CD4-positive, alpha-beta T cell (primary cell): ENCODE results near the gene GRB14. TPM values are rescaled to one million over a fixed set of nuclear protein-coding genes. Genes with fewer than 3 reads are reported as not detected.
A peak's percentile ranks its signal among the peaks of the same experiment; 100 is the strongest.

Experiments used
- ATAC-seq: fragments of 200-7000 bp; cut with Tn5 transposase; one replicate; pipeline ENCODE4 v1.10.0; 2022; ENCODE audit warnings: mild to moderate bottlenecking; ENCODE audit not compliant: poor library complexity
- CTCF ChIA-PET: fragments of 350-600 bp; sonication (Branson Sonifier 250); formaldehyde crosslinking; loops from one replicate; lab custom pipeline; 2021; ENCODE audit warnings: antibody characterized with exemption, inconsistent platforms; lab: Charles Lee
- POLR2A ChIA-PET: fragments of 350-600 bp; sonication (Branson Sonifier 250); formaldehyde crosslinking; loops from one replicate; lab custom pipeline; 2021; ENCODE audit warnings: antibody characterized with exemption, inconsistent platforms; lab: Charles Lee
- DNase-seq, 14 experiments: peaks; one replicate each; pipeline ENCODE4 v3.0.0-alpha.2; 2013 to 2020; ENCODE audit warnings: mixed read lengths in 2 of 14
- H3K27ac ChIP-seq, 2 donors: one replicate each; pipeline versions ENCODE4 v1.5.1 to v1.7.0; 2013; ENCODE audit warnings: low read length in 2 of 2, low read depth in 1 of 2, mild to moderate bottlenecking in 1 of 2
- H3K27me3 ChIP-seq, 2 experiments: 1 replicate in 1 of 2; 2 replicates in 1 of 2; pipeline versions ENCODE4 v1.6.1 to v1.7.0; 2013; ENCODE audit warnings: low read length in 2 of 2, control low read depth in 1 of 2, mild to moderate bottlenecking in 1 of 2, moderate library complexity in 1 of 2; ENCODE audit not compliant: insufficient read depth in 2 of 2, control insufficient read depth in 1 of 2
- H3K36me3 ChIP-seq: one replicate; pipeline ENCODE4 v1.6.1; 2013; ENCODE audit warnings: low read length, control low read depth; ENCODE audit not compliant: insufficient read depth
- H3K4me1 ChIP-seq: one replicate; pipeline ENCODE4 v1.6.1; 2013; ENCODE audit warnings: low read length, control low read depth; ENCODE audit not compliant: insufficient read depth
- H3K4me3 ChIP-seq: one replicate; pipeline ENCODE4 v1.5.1; 2013; ENCODE audit warnings: mild to moderate bottlenecking, low read length, moderate library complexity
- H3K9me3 ChIP-seq, 2 experiments: 1 replicate in 1 of 2; 2 replicates in 1 of 2; pipeline versions ENCODE4 v1.6.1 to v1.7.0; 2013; ENCODE audit warnings: low read length in 2 of 2, mild to moderate bottlenecking in 2 of 2, control low read depth in 1 of 2, moderate library complexity in 1 of 2; ENCODE audit not compliant: control insufficient read depth in 1 of 2, insufficient read depth in 1 of 2
- H3K27ac Mint-ChIP-seq: one replicate; pipeline ENCODE4 v1.8.0; 2020; ENCODE audit warnings: mixed read lengths
- H3K27me3 Mint-ChIP-seq: one replicate; pipeline ENCODE4 v1.8.0; 2021; ENCODE audit warnings: mixed read lengths
- H3K36me3 Mint-ChIP-seq: one replicate; pipeline ENCODE4 v1.8.0; 2021; ENCODE audit warnings: low read depth, mixed read lengths
- H3K4me1 Mint-ChIP-seq: one replicate; pipeline ENCODE4 v1.8.0; 2021; ENCODE audit warnings: low read depth, mixed read lengths
- H3K4me3 Mint-ChIP-seq: one replicate; pipeline ENCODE4 v1.8.0; 2020; ENCODE audit warnings: mild to moderate bottlenecking, mixed read lengths
- H3K9me3 Mint-ChIP-seq: one replicate; pipeline ENCODE4 v1.8.0; 2020; ENCODE audit warnings: mixed read lengths
- intact Hi-C, 2 experiments: fragments of 100-400 bp; cut with DNase I in 1 of 2; cut with micrococcal nuclease in 1 of 2; formaldehyde crosslinking; loops; one replicate each; pipeline versions ENCODE4 v1.15.1 to v1.9.0; 2023 to 2025; cut with DNase I, micrococcal nuclease
- total RNA-seq, 174 experiments: library from RNA in 2 of 174; stranded (reverse) in 2 of 174; gene quantifications; one replicate each; pipeline ENCODE4 v1.2.3 and lab custom pipeline; 2021 to 2026
- TF ChIP-seq, protein P1 (sequence below): fragments of 200-600 bp; IDR thresholded peaks from one replicate; pipeline ENCODE4 v1.8.0; 2022; ENCODE audit warnings: antibody characterized with exemption, mild to moderate bottlenecking

GRB14 gene
- total RNA-seq, 2 experiments from 2014 or later: not detected

GRCh38 chr2:164600763-164601162, 20.5 kb downstream of the GRB14 start:
- DNase-seq (no peak), ATAC-seq (no peak)
- Mint-ChIP-seq H3K4me1 (no peaks in the 10 kb centered on the region), H3K27me3 (no peaks in the 10 kb centered on the region), H3K4me3 (no peak overlapping the region), H3K27ac (no peak overlapping the region), H3K36me3 (no peaks in the 10 kb centered on the region), H3K9me3 (no peaks in the 10 kb centered on the region)
- H3K4me1 ChIP-seq: no peaks in the 10 kb centered on the region
- H3K4me3 ChIP-seq: no peak overlapping the region
- ChIA-PET CTCF (no interaction called here), POLR2A (no interaction called here)
- H3K36me3 ChIP-seq: no peaks in the 10 kb centered on the region
- no peaks in the 10 kb centered on the region for H3K9me3 ChIP-seq
- intact Hi-C loops: no loop called here
- TF ChIP-seq, protein P1, sequence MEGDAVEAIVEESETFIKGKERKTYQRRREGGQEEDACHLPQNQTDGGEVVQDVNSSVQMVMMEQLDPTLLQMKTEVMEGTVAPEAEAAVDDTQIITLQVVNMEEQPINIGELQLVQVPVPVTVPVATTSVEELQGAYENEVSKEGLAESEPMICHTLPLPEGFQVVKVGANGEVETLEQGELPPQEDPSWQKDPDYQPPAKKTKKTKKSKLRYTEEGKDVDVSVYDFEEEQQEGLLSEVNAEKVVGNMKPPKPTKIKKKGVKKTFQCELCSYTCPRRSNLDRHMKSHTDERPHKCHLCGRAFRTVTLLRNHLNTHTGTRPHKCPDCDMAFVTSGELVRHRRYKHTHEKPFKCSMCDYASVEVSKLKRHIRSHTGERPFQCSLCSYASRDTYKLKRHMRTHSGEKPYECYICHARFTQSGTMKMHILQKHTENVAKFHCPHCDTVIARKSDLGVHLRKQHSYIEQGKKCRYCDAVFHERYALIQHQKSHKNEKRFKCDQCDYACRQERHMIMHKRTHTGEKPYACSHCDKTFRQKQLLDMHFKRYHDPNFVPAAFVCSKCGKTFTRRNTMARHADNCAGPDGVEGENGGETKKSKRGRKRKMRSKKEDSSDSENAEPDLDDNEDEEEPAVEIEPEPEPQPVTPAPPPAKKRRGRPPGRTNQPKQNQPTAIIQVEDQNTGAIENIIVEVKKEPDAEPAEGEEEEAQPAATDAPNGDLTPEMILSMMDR: no peak
- no peak overlapping the region for H3K27ac ChIP-seq
- no peaks in the 10 kb centered on the region for H3K27me3 ChIP-seq

DNA sequence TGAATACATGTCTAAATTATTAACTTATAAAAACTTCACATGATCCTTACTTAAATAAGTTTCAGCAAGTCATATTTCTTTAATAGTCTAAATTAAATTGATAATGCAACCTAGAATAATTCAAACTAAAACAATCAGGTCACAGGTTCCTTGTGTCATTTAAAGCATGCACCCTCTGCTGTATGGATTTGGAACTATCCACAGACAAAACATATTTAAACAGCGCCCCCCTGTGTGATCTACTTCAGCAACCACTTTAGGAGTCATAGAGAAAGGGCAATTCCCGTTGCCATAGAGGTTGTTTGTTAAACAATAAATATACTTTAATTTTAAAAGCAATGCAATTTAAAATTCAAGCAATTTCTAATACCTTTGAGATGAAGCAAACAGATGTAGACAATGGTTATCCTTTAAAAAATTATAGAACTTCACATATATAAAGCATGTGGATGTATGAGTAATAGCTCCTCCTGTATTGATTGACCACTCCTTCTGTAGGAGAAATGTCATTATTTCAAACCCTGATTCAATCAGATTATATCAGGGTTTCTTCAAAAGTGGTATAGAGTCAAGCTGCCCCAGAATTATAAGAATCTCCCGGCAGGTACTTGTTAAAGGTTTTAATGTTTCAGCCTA, 21.2 kb downstream of the GRB14 start:
- H3K9me3 Mint-ChIP-seq: no peaks in the 10 kb centered on the region
- H3K27me3 Mint-ChIP-seq: peaks cover 5% of the 10 kb centered on the region
- Histone ChIP-seq H3K9me3 (no peaks in the 10 kb centered on the region), H3K4me1 (no peaks in the 10 kb centered on the region), H3K4me3 (no peak overlapping the region), H3K27me3 (no peaks in the 10 kb centered on the region), H3K27ac (no peak overlapping the region), H3K36me3 (no peaks in the 10 kb centered on the region)
- DNase-seq: peak in 3 of 14 experiments; percentile 1 to 23 (median 9)
- intact Hi-C loops: no loop called here
- no peak for ATAC-seq
- ChIA-PET POLR2A (no interaction called here), CTCF (no interaction called here)
- no peaks in the 10 kb centered on the region for H3K4me1 Mint-ChIP-seq
- H3K4me3 Mint-ChIP-seq: no peak overlapping the region
- no peak overlapping the region for H3K27ac Mint-ChIP-seq
- no peaks in the 10 kb centered on the region for H3K36me3 Mint-ChIP-seq
- TF ChIP-seq, protein P1: no peak

- Histone ChIP-seq H3K4me3 (no peak overlapping the region), H3K27ac (no peak overlapping the region), H3K27me3 (no peaks in the 10 kb centered on the region), H3K4me1 (no peaks in the 10 kb centered on the region), H3K9me3 (no peaks in the 10 kb centered on the region), H3K36me3 (no peaks in the 10 kb centered on the region)
- no peak overlapping the region for H3K4me3 Mint-ChIP-seq
- ChIA-PET POLR2A (no interaction called here), CTCF (no interaction called here)
- no peak for DNase-seq
- H3K4me1 Mint-ChIP-seq: no peaks in the 10 kb centered on the region
- TF ChIP-seq, protein P1: no peak
- ATAC-seq: no peak
- no peaks in the 10 kb centered on the region for H3K36me3 Mint-ChIP-seq
- peaks cover 5% of the 10 kb centered on the region for H3K27me3 Mint-ChIP-seq
- intact Hi-C loops: no loop called here
- no peak overlapping the region for H3K27ac Mint-ChIP-seq
- no peaks in the 10 kb centered on the region for H3K9me3 Mint-ChIP-seq
These were observed 23.3 kb downstream of the GRB14 start for GRCh38 chr2:164597983-164598382.
